Activated naive CD8-positive, alpha-beta T cell treated with anti-CD3 and anti-CD28 coated beads, Interleukin-2, amount 50 U/mL, for 24 hours (primary cell): ENCODE measurements around the gene TACR2.

Experiments used
- ATAC-seq: fragments of 150-1000 bp; cut with Tn5 transposase; one replicate; pipeline ENCODE4 v1.10.0; 2021
- DNase-seq: peaks from one replicate; pipeline ENCODE4 v3.0.0; 2021
- H3K27ac Mint-ChIP-seq: one replicate; pipeline ENCODE4 v1.8.0; 2021; ENCODE audit warnings: mild to moderate bottlenecking, mixed read lengths
- H3K27me3 Mint-ChIP-seq: one replicate; pipeline ENCODE4 v1.8.0; 2021; ENCODE audit warnings: mixed read lengths
- H3K36me3 Mint-ChIP-seq: one replicate; pipeline ENCODE4 v1.8.0; 2021; ENCODE audit warnings: low read depth, mixed read lengths
- H3K4me1 Mint-ChIP-seq: one replicate; pipeline ENCODE4 v1.8.0; 2021; ENCODE audit warnings: mixed read lengths
- H3K4me3 Mint-ChIP-seq: one replicate; pipeline ENCODE4 v1.8.0; 2021; ENCODE audit warnings: mild to moderate bottlenecking, moderate library complexity, mixed read lengths
- H3K9me3 Mint-ChIP-seq: one replicate; pipeline ENCODE4 v1.8.0; 2021; ENCODE audit warnings: mixed read lengths

The TACR2 gene

GRCh38 chr10:69416695-69417094, at the start of gene TACR2:
Gene TACR2, minus strand, starts transcription at chr10:69416918. Its CDS starts 595 bp downstream, at chr10:69416323.
- no peak for DNase-seq
- Mint-ChIP-seq H3K4me3 (no peak within 1 kb of the TSS), H3K9me3 (no peaks in the 10 kb centered on the region), H3K27ac (no peak within 1 kb of the TSS), H3K27me3 (no peaks in the 10 kb centered on the region), H3K36me3 (no peaks in the 10 kb centered on the region), H3K4me1 (no peaks in the 10 kb centered on the region)
- no peak for ATAC-seq

- Mint-ChIP-seq H3K4me1 (peaks cover 12% of the 10 kb centered on the region), H3K27ac (no peak overlapping the region)
Observed at GRCh38 chr10:69466158-69466490, 49.4 kb upstream of the TACR2 start.

GRCh38 chr10:69465457-69466157, 48.9 kb upstream of the TACR2 start:
- ATAC-seq (peak; percentile 13), DNase-seq (no peak)
- Mint-ChIP-seq H3K36me3 (no peaks in the 10 kb centered on the region), H3K4me3 (no peak overlapping the region), H3K27me3 (no peaks in the 10 kb centered on the region), H3K9me3 (no peaks in the 10 kb centered on the region), H3K4me1 (peaks cover 16% of the 10 kb centered on the region), H3K27ac (peak overlapping the region; percentile 50)

More at GRCh38 chr10:69466158-69466490, 49.4 kb upstream of the TACR2 start:
- Mint-ChIP-seq H3K27me3 (no peaks in the 10 kb centered on the region), H3K9me3 (no peaks in the 10 kb centered on the region), H3K4me3 (no peak overlapping the region), H3K36me3 (no peaks in the 10 kb centered on the region)
- DNase-seq (no peak), ATAC-seq (no peak)

GRCh38 chr10:69464801-69465401, 48.2 kb upstream of the TACR2 start:
- H3K27ac Mint-ChIP-seq = peak overlapping the region; percentile 22
- H3K4me1 Mint-ChIP-seq = peaks cover 17% of the 10 kb centered on the region
- no peaks in the 10 kb centered on the region for H3K36me3 Mint-ChIP-seq
- DNase-seq = peak; percentile 14
- H3K4me3 Mint-ChIP-seq = no peak overlapping the region
- H3K9me3 Mint-ChIP-seq = no peaks in the 10 kb centered on the region
- ATAC-seq = peak; percentile 70
- no peaks in the 10 kb centered on the region for H3K27me3 Mint-ChIP-seq

- H3K4me3 Mint-ChIP-seq = no peak overlapping the region
- peaks cover 17% of the 10 kb centered on the region for H3K4me1 Mint-ChIP-seq
- H3K36me3 Mint-ChIP-seq = no peaks in the 10 kb centered on the region
- DNase-seq = no peak
- H3K27me3 Mint-ChIP-seq = no peaks in the 10 kb centered on the region
- no peak for ATAC-seq
- no peaks in the 10 kb centered on the region for H3K9me3 Mint-ChIP-seq
- peak overlapping the region; percentile 22 for H3K27ac Mint-ChIP-seq
Observed at GRCh38 chr10:69464401-69464800, 47.7 kb upstream of the TACR2 start.

- ATAC-seq (no peak), DNase-seq (no peak)
- no peaks in the 10 kb centered on the region for H3K27me3 Mint-ChIP-seq
- no peak overlapping the region for H3K4me3 Mint-ChIP-seq
- H3K36me3 Mint-ChIP-seq = no peaks in the 10 kb centered on the region
- no peak overlapping the region for H3K27ac Mint-ChIP-seq
- no peaks in the 10 kb centered on the region for H3K9me3 Mint-ChIP-seq
- peaks cover 17% of the 10 kb centered on the region for H3K4me1 Mint-ChIP-seq
Observed at GRCh38 chr10:69463886-69464285, 47.2 kb upstream of the TACR2 start.

- Mint-ChIP-seq H3K27me3 (no peaks in the 10 kb centered on the region), H3K4me1 (peaks cover 25% of the 10 kb centered on the region), H3K4me3 (no peak overlapping the region), H3K9me3 (no peaks in the 10 kb centered on the region), H3K27ac (no peak overlapping the region), H3K36me3 (no peaks in the 10 kb centered on the region)
- DNase-seq (no peak), ATAC-seq (no peak)
Observed at GRCh38 chr10:69461243-69462025, 44.7 kb upstream of the TACR2 start.

- no peak overlapping the region for H3K27ac Mint-ChIP-seq
- H3K4me3 Mint-ChIP-seq = no peak overlapping the region
- DNase-seq (no peak), ATAC-seq (no peak)
- H3K36me3 Mint-ChIP-seq = no peaks in the 10 kb centered on the region
- no peaks in the 10 kb centered on the region for H3K9me3 Mint-ChIP-seq
- peaks cover 25% of the 10 kb centered on the region for H3K4me1 Mint-ChIP-seq
- H3K27me3 Mint-ChIP-seq = no peaks in the 10 kb centered on the region
Observed at GRCh38 chr10:69460576-69461242, 44.0 kb upstream of the TACR2 start.

GRCh38 chr10:69459893-69460575, 43.3 kb upstream of the TACR2 start:
- Mint-ChIP-seq H3K36me3 (no peaks in the 10 kb centered on the region), H3K4me1 (peaks cover 18% of the 10 kb centered on the region), H3K27ac (no peak overlapping the region), H3K9me3 (no peaks in the 10 kb centered on the region), H3K27me3 (no peaks in the 10 kb centered on the region), H3K4me3 (no peak overlapping the region)
- no peak for ATAC-seq
- DNase-seq = no peak

GRCh38 chr10:69459101-69459790, 42.5 kb upstream of the TACR2 start:
- no peaks in the 10 kb centered on the region for H3K36me3 Mint-ChIP-seq
- H3K27ac Mint-ChIP-seq = no peak overlapping the region
- ATAC-seq (no peak), DNase-seq (no peak)
- no peaks in the 10 kb centered on the region for H3K27me3 Mint-ChIP-seq
- H3K4me1 Mint-ChIP-seq = peaks cover 14% of the 10 kb centered on the region
- no peak overlapping the region for H3K4me3 Mint-ChIP-seq
- H3K9me3 Mint-ChIP-seq = no peaks in the 10 kb centered on the region

- Mint-ChIP-seq H3K4me1 (peaks cover 12% of the 10 kb centered on the region), H3K27ac (no peak overlapping the region)
Observed at GRCh38 chr10:69458430-69459100, 41.8 kb upstream of the TACR2 start.

GRCh38 chr10:69457771-69458237, 41.1 kb upstream of the TACR2 start:
- peaks cover 2% of the 10 kb centered on the region for H3K27me3 Mint-ChIP-seq
- DNase-seq = no peak
- H3K36me3 Mint-ChIP-seq = no peaks in the 10 kb centered on the region
- no peak overlapping the region for H3K27ac Mint-ChIP-seq
- no peaks in the 10 kb centered on the region for H3K9me3 Mint-ChIP-seq
- H3K4me1 Mint-ChIP-seq = peaks cover 12% of the 10 kb centered on the region
- peak; percentile 9 for ATAC-seq
- H3K4me3 Mint-ChIP-seq = no peak overlapping the region

More at GRCh38 chr10:69458430-69459100, 41.8 kb upstream of the TACR2 start:
- ATAC-seq = no peak
- no peaks in the 10 kb centered on the region for H3K9me3 Mint-ChIP-seq
- H3K27me3 Mint-ChIP-seq = no peaks in the 10 kb centered on the region
- DNase-seq = no peak
- H3K4me3 Mint-ChIP-seq = no peak overlapping the region
- no peaks in the 10 kb centered on the region for H3K36me3 Mint-ChIP-seq
